ENCODE measurements around the gene IL17A.
"Not testable (repeated sequence)": the region's sequence is repeated elsewhere in the genome, so short reads cannot be mapped to it uniquely, and the experiment has no call there.

IL17A gene

DNA sequence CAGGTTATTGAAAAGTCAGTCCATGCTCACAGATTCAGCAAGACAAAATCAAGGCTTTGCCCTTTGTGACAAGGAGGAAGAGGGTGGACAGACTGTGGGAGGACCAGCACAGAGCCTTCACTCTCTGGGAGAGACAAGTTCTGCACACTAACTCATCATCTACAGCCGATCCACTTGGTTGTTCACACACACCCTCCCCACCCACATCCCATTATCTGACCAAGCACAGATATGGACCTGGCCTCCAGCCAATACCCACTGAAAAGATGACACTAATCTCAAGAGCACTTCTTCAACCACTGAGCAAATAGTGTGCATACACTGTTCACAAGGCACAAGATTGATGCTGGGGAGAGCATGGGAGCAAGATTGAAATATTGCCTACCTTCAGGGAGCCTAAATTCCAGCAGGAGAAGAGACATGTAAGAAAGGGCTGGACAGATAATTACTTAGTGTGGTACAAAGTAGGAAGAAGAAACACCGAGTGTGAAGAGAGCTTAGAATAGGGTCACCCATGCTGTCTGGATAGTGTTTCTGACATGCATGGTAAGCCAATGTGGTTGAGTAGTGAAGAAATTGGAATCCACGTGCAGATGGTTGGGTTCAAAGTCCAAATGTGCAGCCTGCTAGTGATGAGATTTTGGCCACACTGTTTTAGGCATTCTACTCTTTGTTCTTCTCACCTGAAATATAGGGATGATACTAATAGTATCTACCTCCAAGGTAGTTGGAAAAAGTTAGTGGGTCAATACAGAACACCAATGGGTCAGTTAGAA lies 21.7 kb upstream of the IL17A start:
- DNase-seq: no peak

DNA sequence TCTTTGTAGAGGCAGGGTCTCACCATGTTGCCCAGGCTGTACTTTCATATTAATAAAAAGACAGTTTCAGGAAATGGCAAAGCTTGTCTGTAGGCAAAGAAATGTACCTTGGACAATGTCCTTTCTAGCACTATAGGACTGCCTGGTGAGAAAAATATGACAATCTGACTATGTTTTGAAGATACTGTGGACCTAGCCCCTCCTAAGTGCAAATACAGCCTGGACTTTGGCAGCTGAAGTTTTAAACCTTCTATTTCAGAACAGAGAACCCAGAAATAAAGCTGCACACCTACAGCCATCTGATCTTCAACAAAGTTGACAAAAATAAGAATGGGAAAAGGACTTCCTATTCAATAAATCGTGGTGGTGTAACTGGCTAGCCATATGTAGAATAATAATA lies 18.9 kb upstream of the IL17A start:
- no peak for DNase-seq

DNA sequence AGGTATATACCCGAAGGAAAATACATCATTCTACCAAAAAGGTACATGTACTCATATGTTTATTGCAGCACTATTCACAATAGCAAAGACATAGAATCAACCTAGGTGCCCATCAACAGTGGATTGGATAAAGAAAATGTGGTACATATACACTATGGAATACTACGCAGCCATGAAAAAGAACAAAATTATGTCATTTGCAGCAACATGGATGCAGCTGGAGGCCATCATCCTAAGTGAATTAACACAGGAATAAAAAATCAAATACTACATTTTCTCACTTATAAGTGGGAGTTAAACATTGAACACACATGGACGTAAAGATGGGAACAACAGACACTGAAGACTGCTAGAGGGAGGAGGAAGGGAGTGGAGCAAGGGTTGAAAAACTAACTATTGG lies 17.8 kb upstream of the IL17A start:
- not testable (repeated sequence) for DNase-seq

DNA sequence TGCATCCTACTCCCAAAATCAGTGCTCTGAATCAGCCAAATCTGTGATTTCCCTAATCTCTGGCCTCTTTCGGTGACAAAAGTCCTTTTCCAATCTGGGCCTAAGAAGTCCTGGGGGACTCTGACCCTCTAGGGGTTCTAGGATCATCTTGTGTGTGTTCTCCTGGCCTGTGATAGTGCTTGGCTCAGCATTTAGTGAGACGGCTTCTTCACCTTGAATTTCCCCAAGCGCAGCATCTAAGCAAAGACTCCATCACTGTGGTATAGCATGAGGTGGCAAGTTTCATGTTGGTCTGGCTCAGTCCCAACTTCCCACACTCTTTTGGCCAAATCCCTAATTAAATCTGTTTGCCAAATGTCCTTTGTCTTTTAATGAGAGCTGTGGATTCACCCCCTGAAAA lies 12.1 kb upstream of the IL17A start:
- no peak for DNase-seq

DNA sequence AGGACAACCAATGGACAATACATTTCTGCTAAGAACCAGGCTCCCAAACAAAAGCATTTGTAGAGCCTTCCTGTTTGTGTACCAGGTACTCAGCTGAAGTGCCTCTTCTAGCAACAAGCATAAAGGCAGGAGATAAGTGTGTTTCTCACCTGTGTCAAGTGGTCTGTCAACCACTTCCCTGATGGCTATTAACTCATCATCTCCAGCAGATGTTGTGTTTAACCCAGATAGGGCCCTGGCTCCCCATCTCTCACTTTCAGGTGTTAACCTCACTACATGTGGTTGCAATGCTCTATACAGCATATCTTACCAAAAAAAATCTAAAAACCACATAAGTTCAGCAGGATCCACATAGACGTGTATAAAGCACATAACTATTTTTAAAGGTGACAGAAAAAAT lies 9.6 kb upstream of the IL17A start:
- no peak for DNase-seq

DNA sequence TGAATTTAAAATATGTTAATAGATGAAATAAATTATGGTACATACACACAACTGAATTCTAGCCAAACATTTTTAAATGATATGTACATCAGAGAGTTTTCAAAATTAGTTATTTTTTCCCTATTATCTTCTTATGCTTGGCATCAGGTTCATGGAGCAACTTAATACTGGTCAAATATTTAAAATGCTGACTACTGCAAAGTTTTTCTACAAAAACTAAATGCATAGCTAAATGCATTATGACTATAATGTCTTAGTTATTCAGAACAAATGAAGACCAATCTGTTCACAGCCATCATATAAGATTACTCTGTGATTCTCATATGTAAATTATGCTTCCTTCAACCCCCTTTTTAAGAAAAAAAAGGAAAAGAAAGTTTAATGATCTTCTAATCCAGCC lies 8.2 kb upstream of the IL17A start:
- no peak for DNase-seq

DNA sequence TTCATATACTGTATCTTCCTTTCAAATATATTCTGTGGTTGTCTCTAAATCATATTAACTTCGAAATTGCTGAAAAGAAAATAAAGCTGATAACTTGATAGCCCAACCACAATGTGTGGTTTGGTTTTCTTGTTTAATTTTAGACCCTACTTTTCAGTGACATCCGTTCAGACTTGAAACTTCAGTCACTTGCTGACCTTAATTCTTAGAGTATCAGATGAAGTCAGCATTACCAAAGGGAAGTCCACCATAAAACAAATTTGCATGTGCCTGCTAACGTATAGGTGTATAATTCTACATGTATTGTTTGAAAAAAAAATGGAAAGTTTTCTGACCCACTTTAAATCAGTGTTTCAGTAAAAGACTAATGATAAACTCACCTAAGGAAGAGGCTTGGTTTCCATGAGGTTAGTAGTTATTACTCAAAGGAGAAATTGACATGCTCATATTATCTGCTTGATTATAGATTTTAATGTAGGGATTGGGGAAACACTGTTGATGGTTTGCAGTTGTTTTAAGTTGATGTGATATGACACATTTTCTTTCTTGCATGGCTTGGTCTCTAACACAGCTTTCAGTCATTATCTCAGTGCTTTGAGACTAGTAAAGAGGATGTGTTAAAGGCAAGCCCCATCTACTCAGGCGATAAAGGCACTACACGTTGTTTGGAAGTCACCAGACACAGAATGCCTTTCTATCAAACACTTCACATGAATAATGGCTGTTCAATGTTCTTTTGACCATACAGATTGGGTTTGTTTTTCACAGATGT lies 5.2 kb upstream of the IL17A start:
- no peak for DNase-seq

DNA sequence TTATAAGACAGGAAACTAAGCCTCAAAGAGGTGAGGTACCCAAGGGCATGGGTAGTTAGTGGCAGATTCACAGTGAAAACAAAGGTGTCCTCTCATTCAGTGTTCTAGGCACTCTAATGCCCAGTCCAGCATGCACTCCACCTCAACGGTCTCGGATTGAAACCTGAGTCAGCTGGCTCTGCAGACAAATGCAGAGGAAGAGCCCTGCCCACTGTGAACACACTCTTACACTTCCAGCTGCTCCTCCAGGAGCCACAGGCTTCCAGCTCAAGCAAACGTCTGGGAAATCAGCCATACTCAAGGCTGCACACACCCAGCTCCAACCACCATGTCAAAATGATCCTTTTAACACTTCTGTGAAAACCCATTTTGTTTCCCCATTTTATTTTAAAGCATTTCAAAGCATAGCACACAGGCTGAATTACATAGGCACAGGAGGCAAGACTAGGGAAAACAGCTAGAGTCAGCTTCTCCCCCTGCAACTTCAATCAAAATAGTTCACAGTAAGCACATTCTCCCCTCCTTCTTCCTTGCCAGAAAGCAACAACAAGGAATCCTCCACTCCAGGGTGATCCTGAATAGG lies 3.0 kb upstream of the IL17A start:
- DNase-seq: no peak

DNA sequence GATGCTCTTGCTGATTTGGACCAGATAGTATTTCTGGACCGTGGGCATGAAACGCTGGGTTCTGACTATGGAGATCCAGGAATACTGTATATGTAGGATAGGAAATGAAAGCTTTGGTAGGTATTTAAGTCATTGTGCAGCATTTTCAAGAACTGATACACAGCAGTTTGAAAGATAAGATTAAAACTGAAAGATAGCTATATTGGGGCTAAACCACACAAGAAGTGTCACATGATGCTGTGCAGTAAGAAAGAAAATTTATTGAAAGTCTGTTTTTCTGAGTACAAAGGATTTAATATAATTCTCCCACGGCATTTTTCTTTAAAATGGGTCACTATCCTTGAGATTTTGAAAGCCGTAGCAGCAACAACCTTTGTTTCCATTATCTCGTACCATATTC lies 305 bp downstream of the IL17A start:
- no peak for DNase-seq

DNA sequence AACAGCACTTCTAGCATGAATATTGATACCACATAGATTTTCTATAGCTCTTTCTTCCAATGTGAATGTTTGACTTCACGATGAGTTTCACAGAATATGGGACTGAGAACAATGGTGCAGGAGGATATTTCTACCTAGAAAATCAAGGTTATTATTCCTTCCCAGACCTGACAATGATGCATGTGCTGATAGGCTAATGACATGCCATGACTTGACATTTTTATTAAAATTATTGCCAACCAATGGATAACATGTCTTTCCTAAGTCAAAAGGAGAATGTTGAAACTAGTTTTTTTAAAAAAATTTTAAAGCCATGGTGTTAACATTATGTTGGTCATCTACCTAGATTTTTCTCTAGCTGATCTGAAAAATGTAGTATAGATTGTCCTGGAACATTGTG lies 923 bp downstream of the IL17A start:
- DNase-seq: no peak

DNA sequence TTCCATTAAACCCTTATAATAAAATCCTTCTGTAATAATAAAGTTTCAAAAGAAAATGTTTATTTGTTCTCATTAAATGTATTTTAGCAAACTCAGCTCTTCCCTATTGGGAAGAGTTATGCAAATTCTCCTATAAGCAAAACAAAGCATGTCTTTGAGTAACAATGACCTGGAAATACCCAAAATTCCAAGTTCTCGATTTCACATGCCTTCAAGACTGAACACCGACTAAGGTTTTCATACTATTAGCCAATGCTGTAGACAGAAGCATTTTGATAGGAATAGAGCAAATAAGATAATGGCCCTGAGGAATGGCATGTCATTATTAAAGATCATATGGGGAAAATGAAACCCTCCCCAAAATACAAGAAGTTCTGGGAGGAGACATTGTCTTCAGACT lies 3.8 kb downstream of the IL17A start:
- no peak for DNase-seq

DNA sequence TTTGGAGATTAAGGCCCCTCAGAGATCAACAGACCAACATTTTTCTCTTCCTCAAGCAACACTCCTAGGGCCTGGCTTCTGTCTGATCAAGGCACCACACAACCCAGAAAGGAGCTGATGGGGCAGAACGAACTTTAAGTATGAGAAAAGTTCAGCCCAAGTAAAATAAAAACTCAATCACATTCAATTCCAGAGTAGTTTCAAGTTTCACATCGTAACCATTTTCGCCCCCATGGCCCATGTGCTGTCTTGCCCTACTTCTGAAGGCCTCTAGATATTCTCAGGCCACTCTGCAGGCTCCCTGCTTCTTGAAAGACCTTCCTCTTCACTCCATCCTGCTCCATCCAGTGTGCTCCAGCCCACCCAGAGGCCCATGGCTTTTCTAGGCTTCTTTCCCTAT lies 4.2 kb downstream of the IL17A start:
- DNase-seq: no peak

DNA sequence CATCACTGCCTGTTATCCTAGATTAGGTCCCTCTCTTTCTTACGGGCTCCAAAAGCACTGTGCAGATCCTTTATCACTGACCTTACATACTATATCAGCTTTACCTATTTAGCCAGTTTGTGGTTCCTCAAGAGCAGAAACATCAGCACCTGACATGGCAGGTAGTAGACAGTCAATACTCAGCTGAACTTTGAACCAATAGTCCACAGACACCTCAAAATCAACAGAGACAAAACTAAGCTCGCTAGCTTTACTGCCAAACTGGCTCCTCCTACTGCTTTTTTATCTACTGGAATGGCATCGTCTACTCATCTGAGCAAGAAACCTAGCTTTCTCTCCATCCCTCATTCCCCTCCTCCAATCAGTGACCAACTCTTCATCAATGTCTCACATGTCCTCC lies 5.6 kb downstream of the IL17A start:
- no peak for DNase-seq

DNA sequence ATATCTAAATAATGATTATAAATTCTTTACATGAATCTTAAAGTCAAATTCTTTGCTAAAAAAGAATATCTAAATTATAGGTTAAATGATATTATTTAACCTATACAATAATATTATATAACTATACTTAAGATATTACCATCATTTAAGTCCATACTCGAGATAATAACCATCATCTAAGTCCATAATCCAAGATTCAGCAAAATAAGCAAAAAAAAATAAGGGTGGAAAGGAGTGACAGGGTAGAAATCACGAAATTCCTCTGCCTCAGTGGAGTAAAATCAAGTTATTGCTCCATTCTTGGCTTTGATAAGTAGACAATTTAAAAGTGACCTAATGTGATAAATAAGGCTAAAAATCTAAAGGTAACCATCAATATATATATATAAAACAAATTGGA lies 9.7 kb downstream of the IL17A start:
- DNase-seq: no peak

DNA sequence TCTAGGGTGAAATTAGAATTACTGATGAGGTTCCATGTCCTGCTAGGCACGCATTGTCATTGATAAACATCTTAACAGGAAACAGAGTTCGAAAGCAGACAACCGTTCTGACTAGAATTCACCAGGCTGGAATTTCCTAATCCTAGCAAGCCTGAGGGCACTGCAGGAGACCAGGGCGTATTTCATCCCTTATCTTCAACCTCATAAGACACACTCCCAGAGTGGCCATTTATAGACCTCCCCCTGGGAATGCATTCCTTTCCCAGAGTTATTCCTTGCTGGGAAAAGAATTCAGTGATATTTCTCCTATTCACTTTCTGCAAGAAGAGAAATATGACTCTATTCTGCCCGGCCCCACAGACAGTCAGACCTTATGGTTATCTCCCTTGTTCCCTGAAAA lies 13.9 kb downstream of the IL17A start:
- not testable (repeated sequence) for DNase-seq

DNA sequence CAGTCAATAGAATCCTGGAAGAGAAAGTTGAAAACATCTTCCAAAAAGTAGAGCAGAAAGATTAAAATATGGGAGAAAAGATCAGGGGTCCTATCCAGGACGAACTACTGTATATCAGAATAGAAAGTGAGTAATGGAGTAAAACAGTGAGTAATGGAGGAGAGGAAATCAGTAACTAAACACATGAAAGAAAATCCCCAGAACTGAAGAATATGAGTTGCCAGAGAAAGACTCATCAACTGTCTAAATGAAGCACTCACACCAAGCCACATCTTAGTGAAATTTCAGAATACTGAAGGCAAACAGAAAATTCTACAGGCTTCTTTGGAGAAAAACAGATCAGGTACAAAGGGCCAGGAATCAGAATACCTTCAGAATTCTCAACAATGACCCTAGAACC lies 14.9 kb downstream of the IL17A start:
- DNase-seq: no peak

DNA sequence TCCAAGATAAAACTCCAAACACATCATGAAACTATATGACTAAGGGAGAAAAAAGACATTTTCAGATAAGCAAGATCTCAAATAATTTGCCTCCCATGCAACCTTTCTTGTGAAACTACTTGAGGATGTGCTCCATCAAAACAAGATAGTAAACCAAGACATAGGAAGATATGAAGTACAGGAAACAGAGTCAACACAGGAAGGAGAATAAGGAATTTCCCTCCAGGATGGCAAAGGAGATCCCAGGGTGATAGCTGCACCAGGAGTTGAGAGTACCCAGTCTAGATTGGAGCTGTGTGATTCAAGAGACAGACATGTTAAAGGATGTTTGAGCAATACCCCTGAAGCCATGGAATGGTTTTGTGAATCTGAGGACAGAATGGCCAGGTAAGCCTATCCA lies 15.3 kb downstream of the IL17A start:
- no peak for DNase-seq

DNA sequence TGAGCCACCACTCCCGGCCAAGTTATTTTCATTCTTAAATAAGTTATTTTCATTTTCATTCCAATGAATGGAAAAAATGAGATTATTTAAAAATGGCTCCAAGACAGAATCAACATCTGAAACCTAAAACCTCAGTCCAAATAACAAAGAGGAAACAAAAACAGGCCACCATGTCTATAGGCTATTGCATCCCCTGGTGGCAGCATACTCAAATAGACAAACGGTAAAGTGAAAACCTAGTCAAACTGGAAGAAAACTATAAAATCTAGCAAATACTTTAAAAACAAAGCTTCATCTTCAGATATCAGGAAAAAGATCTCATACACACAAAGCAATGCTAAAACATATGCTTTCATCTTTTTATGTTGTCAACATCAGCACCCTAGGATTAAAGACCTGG lies 20.9 kb downstream of the IL17A start:
- no peak for DNase-seq

DNA sequence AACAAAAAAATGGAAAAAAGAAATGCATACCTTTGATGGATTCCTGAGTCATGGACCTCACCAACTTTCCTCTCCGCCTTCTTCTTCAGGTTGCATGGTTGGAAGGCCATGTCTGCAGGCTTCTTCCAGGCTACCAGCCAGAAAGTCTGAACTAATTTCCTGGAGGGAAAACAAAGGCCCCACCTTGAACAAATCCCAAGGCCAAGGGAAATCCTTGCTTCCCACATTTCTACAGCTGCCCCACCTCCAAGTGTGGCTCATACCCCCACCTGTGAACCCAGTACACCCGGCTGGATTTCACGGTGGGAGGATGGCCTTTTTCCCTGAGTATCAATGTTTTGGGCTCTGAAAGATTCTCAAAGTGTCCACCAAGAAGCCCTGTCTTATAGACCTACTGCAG lies 22.4 kb downstream of the IL17A start:
- no peak for DNase-seq

DNA sequence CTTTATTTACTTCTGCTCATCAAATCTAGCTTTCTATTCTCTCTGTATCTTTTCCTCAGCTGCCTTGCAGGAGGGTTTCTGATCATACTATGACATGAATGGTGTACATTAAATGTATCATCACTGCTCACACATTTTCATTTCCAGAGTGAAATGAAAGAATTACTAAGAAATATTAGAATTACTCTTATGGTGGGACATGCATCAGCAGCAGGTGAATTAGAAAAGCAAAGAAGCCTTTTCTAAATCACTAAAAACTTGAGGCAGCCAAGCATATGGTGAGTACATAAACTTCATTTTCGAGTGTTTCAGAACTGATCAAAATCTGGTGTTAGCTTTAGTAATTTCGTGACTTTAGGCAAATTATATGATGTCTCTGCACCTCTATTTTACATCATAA lies 23.6 kb downstream of the IL17A start:
- DNase-seq: no peak

DNA sequence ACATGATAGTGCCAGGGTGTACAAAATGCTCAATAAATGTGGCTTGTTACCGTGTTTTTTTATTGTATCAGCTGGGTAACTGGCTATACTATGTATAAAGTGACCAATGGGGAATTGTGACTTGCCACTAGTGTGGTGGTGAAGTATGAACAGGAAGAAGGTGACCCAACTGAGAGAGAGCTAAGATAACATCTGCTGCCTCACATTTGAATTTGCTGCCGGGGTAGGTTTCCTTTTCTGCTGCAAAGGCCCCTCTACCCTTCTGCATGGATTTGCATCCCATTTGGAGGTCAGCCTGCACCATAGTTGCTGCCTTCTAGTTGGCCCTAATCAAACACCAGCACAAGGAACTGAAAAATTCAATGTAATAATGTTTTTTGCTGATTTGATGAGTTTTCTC lies 24.1 kb downstream of the IL17A start:
- no peak for DNase-seq

DNA sequence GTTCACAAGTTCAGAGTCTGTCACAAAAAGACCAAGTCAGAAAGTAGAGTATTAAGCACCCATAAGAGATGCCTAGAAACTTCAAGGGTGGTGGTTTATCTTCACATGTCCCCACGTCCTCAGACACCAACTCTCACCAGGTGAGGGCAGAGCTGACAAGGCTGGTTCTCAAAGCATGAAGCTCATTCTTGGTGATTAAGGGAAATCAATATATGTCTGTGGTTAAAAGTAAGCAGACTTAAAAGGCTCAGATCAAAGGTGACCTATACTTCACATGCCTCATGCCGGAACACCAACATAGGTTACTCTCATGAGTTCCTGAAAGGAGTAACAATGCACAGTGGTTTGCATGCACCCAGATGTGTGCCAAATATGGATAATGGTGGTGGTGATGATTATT lies 27.0 kb downstream of the IL17A start:
- DNase-seq: peak; percentile 55

DNA sequence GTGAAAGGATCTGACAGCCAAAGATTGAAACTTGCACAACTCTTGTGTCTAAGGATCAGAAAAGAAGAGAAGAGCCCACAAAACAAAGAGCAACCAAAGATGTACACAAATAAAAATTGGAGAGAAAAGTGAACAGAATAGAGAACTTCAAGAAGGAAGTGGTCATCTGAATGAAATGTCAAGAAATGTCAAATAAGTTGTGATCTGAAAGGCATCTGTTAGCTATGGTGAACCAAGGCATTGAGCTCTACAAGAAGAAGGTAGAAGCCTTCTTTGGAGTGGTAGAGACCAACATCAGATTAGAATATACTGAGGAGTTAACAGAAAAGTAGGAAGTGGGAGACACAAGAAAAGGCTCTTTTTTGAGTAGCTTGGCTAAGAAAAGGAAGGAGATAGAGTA lies 29.6 kb downstream of the IL17A start:
- no peak for DNase-seq

DNA sequence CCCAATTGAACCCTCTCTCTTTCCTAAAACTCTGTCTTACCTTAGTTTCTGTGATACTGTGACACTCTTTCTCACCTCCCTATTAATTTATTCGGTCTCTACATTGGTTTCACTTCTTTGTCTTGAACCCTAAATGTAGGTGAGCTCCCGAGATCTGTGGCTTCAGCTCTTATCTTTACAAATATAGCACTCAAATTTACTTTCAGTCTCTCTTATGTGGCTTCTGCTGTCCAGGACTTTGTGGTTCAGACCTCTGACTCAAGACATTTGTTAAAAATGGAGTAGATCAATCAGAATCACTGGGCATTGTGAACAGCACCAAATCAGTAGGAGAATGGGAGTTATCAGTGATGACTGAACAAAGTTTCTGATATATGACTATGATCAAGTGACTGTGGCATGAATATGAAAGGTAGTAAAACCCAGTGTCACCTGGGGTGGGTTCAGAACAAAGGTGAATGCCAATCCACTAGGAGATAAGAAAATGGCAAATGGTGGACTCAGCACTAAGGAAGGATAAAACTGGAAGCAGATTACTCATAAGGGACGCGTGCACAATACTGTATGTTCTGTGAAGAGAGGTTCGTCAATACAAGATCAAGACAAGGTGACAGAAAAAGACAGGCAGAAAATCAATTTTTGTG lies 30.9 kb downstream of the IL17A start:
- DNase-seq: no peak
